COLO668 (cell line): ENCODE data around the gene DDX24.
"Not testable (repeated sequence)": the region's sequence is repeated elsewhere in the genome, so short reads cannot be mapped to it uniquely, and the experiment has no call there.

Source experiments
- DNase-seq: peaks from one replicate; lab custom pipeline; 2025; ENCODE audit not compliant: unreplicated experiment; lab: John Stamatoyannopoulos, UW

DDX24 gene

DNA sequence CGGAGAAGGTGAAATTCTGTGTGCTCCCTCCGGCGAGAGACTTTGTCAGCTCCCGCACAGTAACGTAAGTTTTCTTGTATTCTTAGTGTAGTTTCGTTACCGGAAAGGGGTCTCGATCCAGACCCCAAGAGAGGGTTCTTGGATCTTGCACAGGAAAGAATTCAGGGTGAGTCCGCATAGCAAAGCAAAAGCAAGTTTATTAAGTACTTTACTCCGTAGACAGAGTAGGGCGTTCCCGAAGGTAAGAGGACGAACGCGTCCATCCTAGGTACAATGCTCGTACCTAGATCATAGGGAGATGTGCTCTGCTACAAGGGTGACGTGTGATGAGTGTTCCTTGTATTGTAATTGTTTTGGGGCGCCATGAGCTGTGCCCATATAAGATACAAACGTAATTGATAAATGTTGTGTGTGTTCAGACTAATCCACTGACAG is 401 bp upstream of the DDX24 start:
- DNase-seq = no peak

DNA sequence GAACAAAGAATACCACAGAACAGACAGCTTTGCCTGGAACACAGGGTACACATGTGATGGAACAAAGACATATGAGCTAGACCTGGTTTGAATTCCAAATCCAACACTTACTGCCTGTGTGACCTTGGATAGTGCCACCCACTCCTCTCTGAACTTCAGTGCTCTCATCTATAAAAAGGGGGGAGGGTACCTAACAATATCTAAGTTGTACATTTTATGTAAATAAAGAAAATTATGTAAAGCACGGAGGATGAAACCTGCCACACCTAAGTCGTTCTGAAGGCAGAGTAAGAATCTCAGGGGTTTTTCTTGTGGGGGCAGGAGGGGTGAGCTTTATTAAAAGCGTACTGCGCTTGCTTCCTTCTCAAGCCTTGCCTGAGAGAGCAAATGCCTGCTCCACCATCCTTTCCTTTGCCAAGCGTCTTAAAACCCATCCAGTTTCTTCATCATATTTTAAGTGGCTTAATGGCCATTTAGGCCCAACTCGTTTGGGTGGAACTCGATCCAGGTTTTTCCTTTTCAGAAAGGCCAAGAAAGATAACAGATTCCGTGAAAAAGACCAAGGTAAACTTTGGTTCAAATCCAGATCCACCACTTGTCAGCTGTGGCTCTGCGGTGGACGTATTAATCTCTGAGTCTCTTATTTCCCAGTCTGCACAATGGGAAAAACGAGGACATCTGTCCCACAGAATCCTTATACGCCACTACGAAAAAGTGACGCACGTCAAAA is 946 bp downstream of the DDX24 start:
- no peak for DNase-seq

DNA sequence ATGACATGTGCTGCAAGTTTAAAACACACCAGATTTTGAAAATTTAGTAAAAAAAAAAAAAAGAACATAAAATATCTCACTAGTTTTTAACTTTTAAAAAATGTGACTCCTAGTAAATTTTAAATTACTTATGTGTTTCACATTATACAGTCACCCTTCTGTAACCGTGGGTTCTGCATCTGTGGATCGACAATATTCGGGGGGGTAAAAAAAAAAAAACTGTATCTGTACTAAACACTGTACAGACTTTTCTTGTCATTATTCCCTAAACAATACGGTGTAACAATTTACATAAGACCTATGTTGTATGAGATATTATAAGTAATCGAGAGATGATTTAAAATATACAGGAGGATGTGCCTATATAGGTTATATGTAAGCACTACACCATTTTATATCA is 3.2 kb downstream of the DDX24 start:
- no peak for DNase-seq

DNA sequence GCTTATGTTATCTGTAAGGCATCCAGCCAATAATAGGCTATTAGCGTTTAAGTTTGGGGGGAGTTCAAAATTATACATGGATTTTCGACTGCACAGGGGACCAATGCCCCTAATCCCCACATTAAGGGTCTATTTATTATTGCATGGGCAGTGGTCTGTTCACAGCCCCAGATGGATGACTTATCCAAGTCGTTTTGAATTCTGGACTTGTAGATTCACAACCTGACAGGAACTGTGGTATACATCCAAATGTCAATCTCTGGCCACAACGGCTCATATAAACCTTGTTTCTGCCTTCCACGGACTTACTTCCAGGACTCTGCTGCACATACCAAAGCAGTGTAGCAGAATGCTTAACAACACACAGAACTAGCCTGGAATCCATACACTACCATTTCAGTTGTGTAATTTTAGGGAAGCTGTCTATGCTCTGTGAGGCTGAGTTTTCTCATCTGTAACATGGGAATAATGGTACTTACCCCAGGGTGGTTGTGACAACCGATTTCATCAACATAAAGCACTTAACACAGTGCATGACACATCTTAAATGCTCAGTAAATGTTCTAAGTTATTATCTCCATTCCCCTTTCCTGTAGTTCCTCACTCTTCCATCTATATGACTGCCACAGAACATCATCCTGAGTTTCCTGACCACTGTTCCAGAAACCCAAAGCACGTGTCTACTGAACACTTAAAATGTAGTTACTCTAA is 3.7 kb downstream of the DDX24 start:
- no peak for DNase-seq

DNA sequence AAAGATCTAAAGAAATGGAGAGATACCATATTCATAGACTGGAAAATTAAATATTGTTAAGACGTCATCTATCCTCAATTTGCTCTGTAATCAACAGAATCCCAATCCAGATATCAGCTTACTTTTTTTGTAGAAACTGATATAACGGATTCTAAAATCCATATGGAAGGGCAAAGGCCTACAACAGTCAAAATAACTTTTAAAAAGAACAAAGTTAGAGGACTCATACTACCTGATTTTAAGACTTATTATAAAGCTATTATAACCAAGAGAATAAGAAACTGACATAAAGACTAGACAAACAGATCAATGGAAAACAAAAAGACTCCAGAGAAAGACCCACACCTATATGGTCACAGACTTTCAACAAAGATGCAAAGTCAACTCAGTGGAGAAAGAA is 6.0 kb downstream of the DDX24 start:
- no peak for DNase-seq

DNA sequence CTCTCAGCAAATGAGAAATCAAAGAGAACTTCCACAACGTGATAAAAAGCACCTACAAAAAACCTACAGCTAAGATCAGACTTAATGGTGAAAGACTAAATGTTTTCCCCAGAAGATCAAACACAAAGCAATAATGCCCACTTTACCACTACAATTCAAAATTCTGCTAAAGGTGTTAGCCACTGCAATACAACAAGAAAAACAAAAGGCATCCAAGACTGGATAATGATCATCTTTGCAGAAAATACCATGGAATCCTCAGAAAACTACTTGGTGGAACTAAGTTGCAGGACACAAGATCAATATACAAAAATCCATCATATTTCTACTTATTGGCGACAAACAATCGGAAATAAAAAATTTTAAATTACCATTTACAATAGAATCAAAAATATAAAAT is 6.5 kb downstream of the DDX24 start:
- DNase-seq = no peak

DNA sequence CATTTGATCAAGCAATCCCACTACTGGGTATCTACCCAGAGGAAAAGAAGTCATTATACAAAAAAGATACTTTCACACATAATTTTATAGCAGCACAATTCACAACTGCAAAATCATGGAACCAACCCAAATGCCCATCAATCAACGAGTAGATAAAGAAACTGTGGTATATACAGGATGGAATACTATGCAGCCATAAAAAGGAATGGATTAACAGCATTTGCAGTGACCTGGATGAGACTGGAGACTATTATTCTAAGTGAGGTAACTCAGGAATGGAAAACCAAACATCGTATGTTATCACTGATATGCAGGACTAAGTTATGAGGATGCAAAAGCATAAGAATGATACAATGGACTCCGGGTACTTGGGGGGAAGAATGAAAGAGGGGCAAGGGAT is 8.9 kb downstream of the DDX24 start:
- not testable (repeated sequence) for DNase-seq

DNA sequence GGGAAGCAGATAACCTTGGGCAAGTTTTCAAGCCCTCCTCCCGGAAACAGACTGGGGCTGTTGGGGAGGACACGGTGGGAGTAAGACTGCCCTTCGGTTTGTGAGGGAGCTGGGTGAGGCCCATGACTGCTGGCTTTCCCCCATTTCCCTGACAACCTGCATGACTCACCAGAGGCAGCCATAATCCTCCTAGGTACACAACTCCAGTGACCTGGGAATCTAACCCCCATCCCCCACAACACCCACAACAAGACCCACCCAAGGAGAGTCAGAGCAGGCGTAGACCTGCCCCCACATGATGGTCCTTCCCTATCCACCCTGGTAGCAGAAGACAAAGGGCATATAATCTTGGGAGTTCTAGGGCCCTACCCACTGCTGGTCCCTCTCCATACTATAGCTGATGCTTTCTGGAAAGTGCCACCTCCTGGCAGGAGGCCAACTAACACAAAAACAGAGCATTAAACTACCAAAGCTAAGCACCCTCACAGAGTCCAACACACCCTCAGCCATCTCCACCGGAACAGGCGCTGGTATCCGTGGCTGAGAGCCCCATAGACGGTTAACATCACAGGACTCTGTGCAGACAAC is 14.8 kb downstream of the DDX24 start:
- DNase-seq = peak; percentile 48

DNA sequence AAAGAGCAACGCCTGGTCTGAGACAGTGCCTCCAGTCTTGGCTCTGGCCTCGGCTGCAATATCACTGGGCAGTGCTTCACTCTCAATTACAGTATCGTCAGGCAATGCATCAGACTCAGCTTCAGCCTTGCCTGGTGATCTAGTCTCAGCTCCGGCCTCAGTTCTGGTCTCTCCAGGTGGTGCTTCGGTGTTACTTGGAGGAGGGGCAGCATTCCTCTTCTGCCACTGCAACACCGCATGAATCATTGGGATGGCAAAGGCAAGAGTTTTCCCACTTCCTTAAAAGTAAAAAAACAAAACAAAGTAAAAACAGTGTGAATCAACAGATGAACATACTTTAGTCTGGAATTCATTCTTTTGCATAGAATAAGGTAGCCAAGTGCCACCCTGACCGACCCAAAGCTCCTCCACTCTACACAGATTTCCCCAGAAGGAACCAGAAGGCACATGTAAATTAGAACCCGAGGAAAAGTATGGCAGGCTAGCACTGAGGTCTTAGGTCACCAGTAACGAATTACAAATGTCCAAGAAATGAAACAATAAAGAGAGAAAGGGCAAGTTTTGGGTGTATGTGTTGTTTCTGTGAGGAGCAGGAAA is 18.6 kb downstream of the DDX24 start:
- DNase-seq = no peak

DNA sequence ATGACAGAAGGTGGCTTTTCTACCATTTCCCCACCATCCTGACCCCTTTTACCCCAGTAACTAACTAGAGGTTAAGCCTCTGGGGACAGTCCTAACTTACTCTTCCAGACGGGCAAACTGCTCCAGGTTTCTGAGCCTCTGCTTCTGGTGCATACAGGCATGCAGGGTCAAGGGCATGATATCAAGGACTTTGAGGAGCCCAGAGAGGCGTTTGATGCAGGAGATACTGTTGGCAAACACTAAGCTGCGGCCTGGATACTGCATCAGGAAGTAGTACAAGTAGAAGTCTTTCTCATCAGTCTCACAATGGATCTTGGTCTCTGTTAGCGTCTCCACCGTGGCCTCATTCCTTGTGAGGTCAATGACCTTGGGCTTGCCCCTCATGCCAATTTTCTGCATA is 21.0 kb downstream of the DDX24 start:
- DNase-seq = no peak

DNA sequence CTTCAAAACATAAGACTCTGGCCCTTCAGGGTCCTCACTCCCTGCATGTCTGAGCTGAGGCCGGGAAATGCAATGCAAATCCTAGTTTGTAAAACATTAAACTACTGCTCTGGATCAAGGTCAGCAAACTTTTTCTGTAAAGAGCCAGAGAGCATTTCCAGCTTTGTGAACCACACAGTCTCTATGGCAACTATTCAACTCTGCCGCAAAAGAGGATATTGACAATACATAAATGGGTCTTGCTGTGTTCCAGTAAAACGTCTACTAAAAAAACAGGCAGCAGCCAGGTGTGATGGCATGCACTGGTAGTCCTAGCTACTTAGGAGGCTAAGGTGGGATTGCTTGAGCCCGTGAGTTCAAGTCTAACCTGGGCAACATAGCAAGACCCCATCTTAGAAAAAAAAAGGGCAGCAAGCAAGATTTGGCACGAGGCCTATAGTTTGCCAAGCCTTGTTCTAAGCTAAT is 22.3 kb downstream of the DDX24 start:
- no peak for DNase-seq

DNA sequence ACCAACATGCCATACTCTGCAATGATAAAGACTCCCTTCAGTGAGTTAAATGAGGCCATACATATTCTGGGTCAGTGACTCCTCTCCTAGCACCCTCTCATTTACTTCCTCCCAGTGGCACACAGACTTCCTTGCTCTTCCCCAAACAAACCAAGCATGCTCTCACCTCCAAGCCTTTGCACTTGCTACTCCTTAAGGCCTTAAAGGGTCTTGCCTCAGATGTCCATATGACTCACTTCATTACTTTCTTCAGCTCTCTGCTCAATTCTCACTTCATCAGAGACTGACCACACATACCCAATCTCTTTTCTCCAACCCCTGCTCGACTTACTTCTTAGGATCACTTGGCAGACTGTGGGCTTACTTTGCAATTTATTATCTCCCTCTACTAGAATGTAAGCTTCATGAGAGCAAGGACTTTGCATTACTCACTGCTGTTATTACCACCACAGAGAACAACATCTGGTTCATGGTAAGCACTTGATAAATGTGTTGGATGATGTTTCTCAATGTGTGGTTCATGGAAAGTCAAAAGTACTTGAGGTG is 22.8 kb downstream of the DDX24 start:
- no peak for DNase-seq

DNA sequence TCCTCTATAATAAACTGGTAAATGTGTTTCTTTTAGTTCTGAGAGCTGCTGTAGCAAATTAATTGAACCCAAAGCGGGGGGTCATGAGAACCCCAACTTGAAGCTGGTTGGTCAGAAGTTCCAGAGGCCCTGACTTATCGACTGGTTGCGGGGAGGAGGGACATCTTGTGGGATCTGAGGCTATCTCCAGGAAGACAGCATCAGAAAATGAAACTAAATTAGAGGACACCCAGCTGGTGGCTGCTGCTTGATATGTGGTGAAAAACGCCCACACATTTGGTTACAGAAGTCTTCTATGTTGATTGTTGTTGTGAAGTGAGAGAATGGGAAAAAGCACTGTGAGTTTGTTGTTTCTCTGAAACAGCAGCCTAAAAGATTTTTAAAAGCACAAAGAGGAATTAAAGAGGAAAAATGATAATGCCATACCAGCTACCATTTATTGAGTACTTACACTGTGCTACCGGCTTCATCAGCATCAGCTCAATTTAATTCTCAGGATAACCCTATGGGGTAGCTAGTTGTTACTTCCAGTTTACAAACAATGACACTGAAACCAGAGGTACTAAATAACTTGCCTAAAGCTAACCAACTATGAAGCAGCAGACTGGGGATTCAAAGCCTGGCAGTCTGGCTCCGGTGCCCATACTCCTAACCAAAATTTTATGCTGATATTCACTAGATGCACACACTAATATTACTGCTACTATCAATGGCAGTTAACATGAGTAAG is 24.3 kb downstream of the DDX24 start:
- no peak for DNase-seq

DNA sequence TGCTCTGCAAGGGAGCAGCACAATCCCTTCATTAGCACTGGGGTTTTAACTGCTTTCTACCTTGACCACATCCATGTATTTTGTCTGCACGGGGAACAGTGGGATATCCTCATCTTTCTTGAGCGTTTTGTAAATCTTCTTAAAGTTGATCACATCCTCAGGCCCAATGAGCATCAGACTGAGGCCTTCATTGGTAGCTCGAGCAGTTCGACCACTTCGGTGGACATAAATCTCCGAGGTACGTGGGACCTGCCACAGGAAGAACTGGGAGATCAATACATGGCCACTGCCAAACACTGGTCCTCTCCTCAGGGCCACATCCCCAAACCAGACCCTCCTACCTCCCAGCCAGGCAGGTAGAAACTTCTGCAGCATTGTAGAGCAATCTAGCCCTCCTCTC is 26.1 kb downstream of the DDX24 start:
- DNase-seq = no peak

DNA sequence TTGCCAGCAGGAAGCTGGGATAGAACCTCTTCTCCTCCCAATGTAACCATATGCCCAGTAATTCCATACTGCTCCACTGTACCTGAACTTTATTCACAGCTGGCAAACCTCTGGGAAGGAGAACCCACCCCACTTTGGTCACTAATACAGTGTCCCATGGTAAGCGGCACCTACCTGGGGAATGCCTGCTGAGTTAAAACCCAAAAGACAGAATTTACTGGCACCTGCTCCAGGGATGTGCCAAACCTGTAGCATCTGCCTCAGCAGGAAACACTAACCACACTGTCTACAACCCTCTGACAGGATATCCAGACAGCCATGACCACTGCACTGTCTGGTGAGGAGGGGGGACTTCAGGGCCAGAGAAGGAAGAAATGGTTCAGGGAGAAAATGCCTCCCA is 26.6 kb downstream of the DDX24 start:
- no peak for DNase-seq

DNA sequence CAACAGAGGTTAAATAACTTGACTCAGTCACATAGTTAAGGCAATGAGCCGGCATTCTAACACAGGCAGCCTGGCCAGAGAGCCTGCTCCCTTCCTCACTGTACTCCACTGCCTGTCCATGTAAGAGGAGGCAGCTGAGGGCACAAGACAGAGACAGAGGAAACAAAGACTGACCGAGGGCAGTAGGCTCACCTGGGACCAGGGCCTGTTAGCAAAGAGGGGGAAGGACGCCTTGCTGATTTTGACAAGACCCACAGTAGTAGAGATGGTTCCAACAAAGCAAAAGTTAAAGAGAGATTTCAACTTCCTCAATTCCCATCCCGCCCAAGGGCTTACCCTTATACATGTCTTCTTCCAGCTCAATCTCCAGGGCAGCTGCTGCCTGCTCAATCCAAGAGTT is 28.3 kb downstream of the DDX24 start:
- no peak for DNase-seq

DNA sequence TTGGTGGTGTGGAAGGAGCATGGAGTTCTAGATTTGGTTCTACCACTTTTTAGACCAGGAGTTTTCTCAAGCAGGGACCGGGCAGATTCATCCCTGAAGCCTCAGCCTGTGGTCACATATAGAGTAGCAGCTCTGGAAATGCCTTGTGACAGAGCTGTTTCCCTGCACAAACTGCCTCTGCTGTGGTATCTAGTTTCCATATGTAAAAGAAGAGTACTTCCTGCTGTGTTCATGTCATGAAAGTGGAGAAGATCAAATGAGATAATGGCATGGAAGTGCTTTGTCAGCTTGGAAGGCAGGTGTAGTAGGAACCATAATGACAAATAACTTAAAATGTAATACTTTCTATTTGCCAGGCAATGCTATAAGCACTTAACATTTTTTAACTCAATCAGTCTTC is 28.8 kb downstream of the DDX24 start:
- DNase-seq = no peak

DNA sequence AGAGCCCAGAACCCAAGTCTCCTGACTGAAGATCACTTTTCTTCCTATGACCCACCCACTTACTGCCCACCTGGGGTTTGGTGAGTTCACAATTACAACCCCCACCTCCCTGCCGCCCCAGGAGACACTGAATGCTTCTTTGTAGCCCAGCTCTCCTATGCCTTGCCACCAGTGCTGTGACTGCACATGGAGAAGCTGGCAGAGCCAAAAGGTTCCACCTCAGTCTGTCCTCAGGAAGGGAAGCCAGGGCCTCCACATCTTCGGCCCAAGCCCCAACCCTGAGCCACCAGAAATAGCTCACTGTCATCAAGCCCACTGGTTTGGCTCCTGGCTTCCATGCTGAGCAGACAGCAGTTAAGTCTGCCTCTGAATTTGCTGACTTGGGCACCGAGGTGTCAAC is 29.2 kb downstream of the DDX24 start:
- DNase-seq = no peak

DNA sequence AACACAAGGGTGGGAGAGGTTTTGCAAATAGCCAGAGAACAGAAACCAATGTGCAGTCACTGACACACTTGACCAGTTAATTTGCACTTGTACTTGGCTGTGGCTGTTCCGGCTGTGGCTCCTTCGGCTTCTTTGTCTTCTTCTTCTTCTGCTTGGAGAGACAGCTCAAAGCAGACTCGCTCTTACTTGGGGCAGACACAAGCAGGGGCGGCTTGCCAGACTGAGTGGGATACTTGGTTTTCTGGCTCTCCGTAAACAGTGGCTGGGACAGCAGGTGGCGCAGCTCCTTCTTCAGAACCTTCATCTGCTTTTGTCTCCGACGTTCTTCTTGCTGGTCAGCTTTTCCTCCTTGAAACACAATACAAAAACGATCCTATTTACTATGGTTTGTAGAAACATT is 29.9 kb downstream of the DDX24 start:
- no peak for DNase-seq

DNA sequence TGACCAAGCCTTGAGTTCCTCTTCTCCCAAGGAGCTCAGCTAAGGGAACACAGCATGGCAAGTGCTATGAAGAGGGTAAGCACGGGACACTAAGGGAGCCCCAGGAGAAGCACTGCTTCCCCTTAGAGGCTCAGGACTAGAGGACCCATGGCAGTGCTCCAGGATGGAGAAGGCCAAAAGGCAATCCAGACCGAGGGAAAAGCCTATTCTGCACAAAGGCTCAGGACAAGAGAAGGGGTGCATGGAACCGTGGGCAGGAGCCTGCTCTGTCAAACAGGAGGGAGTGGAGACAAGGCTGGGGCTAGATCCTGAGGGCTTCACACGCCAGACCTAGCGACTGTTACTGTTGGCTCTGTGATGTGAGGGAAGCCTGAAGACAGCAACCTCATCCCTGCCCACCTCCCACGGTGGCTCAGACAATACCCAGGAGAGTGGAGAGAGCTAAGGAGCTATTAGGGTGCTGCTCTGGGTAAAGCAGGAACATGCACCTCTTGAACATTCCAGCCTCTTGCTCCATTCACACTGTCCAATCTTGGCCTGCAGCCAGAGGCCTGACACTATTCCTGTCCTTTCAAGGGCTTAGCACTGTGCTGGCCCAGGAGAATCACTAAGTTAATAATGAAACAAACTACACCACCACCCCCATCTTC is 30.6 kb downstream of the DDX24 start:
- DNase-seq = no peak
